CD4-positive, alpha-beta memory T cell (primary cell): ENCODE data around the gene TMEM204. TPM values are rescaled to one million over a fixed set of nuclear protein-coding genes. Genes with fewer than 3 reads are reported as not detected.

Experiments
- CTCF ChIA-PET: fragments of 350-600 bp; sonication (Branson Sonifier 250); formaldehyde crosslinking; loops from one replicate; lab custom pipeline; 2021; ENCODE audit warnings: inconsistent platforms; ENCODE audit not compliant: partially characterized antibody; lab: Charles Lee
- POLR2A ChIA-PET: fragments of 350-600 bp; sonication (Branson Sonifier 250); formaldehyde crosslinking; loops from one replicate; lab custom pipeline; 2021; ENCODE audit not compliant: partially characterized antibody; lab: Charles Lee
- DNase-seq, 5 donors: peaks; one replicate each; pipeline versions ENCODE4 v3.0.0 to v3.0.0-alpha.2; 2020 to 2022; ENCODE audit warnings: mixed read lengths in 1 of 5
- H3K27ac ChIP-seq: one replicate; pipeline ENCODE4 v1.7.0; 2013; ENCODE audit warnings: low read depth, low read length
- H3K27me3 ChIP-seq: 2 replicates; pipeline ENCODE4 v1.7.0; 2013; ENCODE audit warnings: mild to moderate bottlenecking, low read length, moderate library complexity; ENCODE audit not compliant: insufficient read depth
- H3K36me3 ChIP-seq: 2 replicates; pipeline ENCODE4 v1.7.0; 2013; ENCODE audit warnings: mild to moderate bottlenecking, low read length, moderate library complexity; ENCODE audit not compliant: insufficient read depth
- H3K4me1 ChIP-seq: 2 replicates; pipeline ENCODE4 v1.7.0; 2013; ENCODE audit warnings: mild to moderate bottlenecking, low read length, moderate library complexity; ENCODE audit not compliant: insufficient read depth
- H3K4me3 ChIP-seq, 2 donors: one replicate each; pipeline ENCODE4 v1.7.0; 2013; ENCODE audit warnings: low read length in 2 of 2, mild to moderate bottlenecking in 1 of 2
- H3K9me3 ChIP-seq, 2 donors: one replicate each; pipeline ENCODE4 v1.7.0; 2013; ENCODE audit warnings: low read length in 2 of 2, control low read depth in 1 of 2; ENCODE audit not compliant: control insufficient read depth in 1 of 2
- H3K27ac Mint-ChIP-seq, 7 donors: one replicate each; pipeline ENCODE4 v1.8.0; 2020 to 2021; ENCODE audit warnings: mixed read lengths in 7 of 7, mild to moderate bottlenecking in 6 of 7, inconsistent platforms in 3 of 7, moderate library complexity in 3 of 7
- H3K27me3 Mint-ChIP-seq, 2 donors: one replicate each; pipeline ENCODE4 v1.8.0; 2020 to 2021; ENCODE audit warnings: mixed read lengths in 2 of 2
- H3K36me3 Mint-ChIP-seq, 2 donors: one replicate each; pipeline ENCODE4 v1.8.0; 2020 to 2021; ENCODE audit warnings: mixed read lengths in 2 of 2, inconsistent platforms in 1 of 2, mild to moderate bottlenecking in 1 of 2
- H3K4me1 Mint-ChIP-seq, 4 donors: one replicate each; pipeline ENCODE4 v1.8.0; 2020 to 2021; ENCODE audit warnings: mixed read lengths in 4 of 4, mild to moderate bottlenecking in 1 of 4
- H3K4me3 Mint-ChIP-seq, 8 donors: one replicate each; pipeline ENCODE4 v1.8.0; 2020 to 2021; ENCODE audit warnings: mixed read lengths in 8 of 8, mild to moderate bottlenecking in 7 of 8, moderate library complexity in 6 of 8, inconsistent platforms in 3 of 8
- H3K9me3 Mint-ChIP-seq, 8 donors: one replicate each; pipeline ENCODE4 v1.8.0; 2020 to 2021; ENCODE audit warnings: mixed read lengths in 8 of 8, mild to moderate bottlenecking in 5 of 8, inconsistent platforms in 3 of 8, moderate library complexity in 1 of 8
- intact Hi-C: fragments of 100-400 bp; cut with micrococcal nuclease; formaldehyde crosslinking; loops from one replicate; pipeline ENCODE4 v1.15.1; 2023
- polyA plus RNA-seq, 2 donors: library from polyadenylated mRNA; unstranded; fragments of 300-500 nt; fragmentation: Illumina TruSeq; gene quantifications; one replicate each; pipeline ENCODE4 v1.2.3, GENCODE V29; 2021
- total RNA-seq, 2 experiments: library from RNA; stranded (reverse); gene quantifications; one replicate each; pipeline ENCODE4 v1.2.3, GENCODE V29; 2021

The TMEM204 gene
- total and polyA plus RNA-seq, 4 experiments from 2014 or later = 95.9 to 125 (median 111) TPM

- Mint-ChIP-seq H3K27me3 (no peaks in the 10 kb centered on the region), H3K4me1 (peaks cover 0 to 2% (median 0%) of the 10 kb centered on the region in 4 donors), H3K36me3 (peaks cover 7 to 8% of the 10 kb centered on the region in 2 donors), H3K9me3 (peaks cover 0 to 5% (median 3%) of the 10 kb centered on the region in 8 donors), H3K4me3 (no peak overlapping the region), H3K27ac (no peak overlapping the region)
- DNase-seq = no peak
- H3K4me3 ChIP-seq = no peak overlapping the region
- ChIA-PET POLR2A (interaction anchor here (0.7 kb wide), 1 partner anchor 25 kb away, joined by 3 read pairs; no protein-coding TSS in a partner anchor), CTCF (no interaction called here)
- intact Hi-C loops = no loop called here
- no peaks in the 10 kb centered on the region for H3K36me3 ChIP-seq
- no peaks in the 10 kb centered on the region for H3K4me1 ChIP-seq
- H3K27ac ChIP-seq = no peak overlapping the region
- no peaks in the 10 kb centered on the region for H3K9me3 ChIP-seq
- H3K27me3 ChIP-seq = no peaks in the 10 kb centered on the region
Measured at GRCh38 chr16:1510941-1511351, 22.5 kb upstream of the TMEM204 start.

GRCh38 chr16:1511662-1512569 is 21.6 kb upstream of the TMEM204 start:
- H3K4me3 ChIP-seq = no peak overlapping the region
- no peaks in the 10 kb centered on the region for H3K27me3 ChIP-seq
- ChIA-PET CTCF (no interaction called here), POLR2A (interaction anchor here (0.7 kb wide), 1 partner anchor 24 kb away, joined by 3 read pairs; no protein-coding TSS in a partner anchor)
- no peaks in the 10 kb centered on the region for H3K27me3 Mint-ChIP-seq
- no peak for DNase-seq
- intact Hi-C loops = no loop called here
- no peaks in the 10 kb centered on the region for H3K4me1 Mint-ChIP-seq
- H3K4me1 ChIP-seq = no peaks in the 10 kb centered on the region
- H3K9me3 ChIP-seq = no peaks in the 10 kb centered on the region
- H3K27ac Mint-ChIP-seq = no peak overlapping the region
- H3K36me3 Mint-ChIP-seq = peaks cover 6 to 8% of the 10 kb centered on the region in 2 donors
- no peaks in the 10 kb centered on the region for H3K36me3 ChIP-seq
- no peak overlapping the region for H3K4me3 Mint-ChIP-seq
- peaks cover 0 to 5% (median 3%) of the 10 kb centered on the region in 8 donors for H3K9me3 Mint-ChIP-seq
- no peak overlapping the region for H3K27ac ChIP-seq

GRCh38 chr16:1512774-1513173 is 20.7 kb upstream of the TMEM204 start:
- DNase-seq = no peak
- Mint-ChIP-seq H3K4me1 (no peaks in the 10 kb centered on the region), H3K36me3 (peaks cover 4 to 6% of the 10 kb centered on the region in 2 donors), H3K9me3 (peaks cover 0 to 5% (median 3%) of the 10 kb centered on the region in 8 donors), H3K27me3 (no peaks in the 10 kb centered on the region), H3K27ac (no peak overlapping the region), H3K4me3 (peak overlapping the region in 1 of 8 donors; percentile 20)
- Histone ChIP-seq H3K36me3 (no peaks in the 10 kb centered on the region), H3K27me3 (no peaks in the 10 kb centered on the region), H3K27ac (no peak overlapping the region), H3K9me3 (no peaks in the 10 kb centered on the region), H3K4me1 (no peaks in the 10 kb centered on the region), H3K4me3 (no peak overlapping the region)
- POLR2A ChIA-PET = no interaction called here
- intact Hi-C loops = no loop called here
- CTCF ChIA-PET = no interaction called here

- H3K27me3 ChIP-seq = no peaks in the 10 kb centered on the region
- H3K36me3 Mint-ChIP-seq = peaks cover 4 to 6% of the 10 kb centered on the region in 2 donors
Measured at GRCh38 chr16:1514507-1514906, 19.0 kb upstream of the TMEM204 start.

GRCh38 chr16:1518626-1519135 is 14.8 kb upstream of the TMEM204 start:
- Histone ChIP-seq H3K4me3 (no peak overlapping the region), H3K9me3 (no peaks in the 10 kb centered on the region), H3K36me3 (no peaks in the 10 kb centered on the region), H3K4me1 (no peaks in the 10 kb centered on the region), H3K27ac (no peak overlapping the region), H3K27me3 (no peaks in the 10 kb centered on the region)
- Mint-ChIP-seq H3K4me1 (no peaks in the 10 kb centered on the region), H3K27ac (peak overlapping the region in 3 of 7 donors; percentile 17 to 72 (median 36)), H3K36me3 (no peaks in the 10 kb centered on the region), H3K27me3 (no peaks in the 10 kb centered on the region), H3K4me3 (no peak overlapping the region), H3K9me3 (peaks cover 0 to 5% (median 0%) of the 10 kb centered on the region in 8 donors)
- no peak for DNase-seq
- ChIA-PET CTCF (no interaction called here), POLR2A (no interaction called here)
- intact Hi-C loops = no loop called here

More at GRCh38 chr16:1514507-1514906, 19.0 kb upstream of the TMEM204 start:
- DNase-seq = no peak
- Histone ChIP-seq H3K27ac (no peak overlapping the region), H3K9me3 (no peaks in the 10 kb centered on the region), H3K36me3 (no peaks in the 10 kb centered on the region), H3K4me3 (no peak overlapping the region), H3K4me1 (no peaks in the 10 kb centered on the region)
- H3K27ac Mint-ChIP-seq = no peak overlapping the region
- H3K9me3 Mint-ChIP-seq = peaks cover 0 to 5% (median 3%) of the 10 kb centered on the region in 8 donors
- no peak overlapping the region for H3K4me3 Mint-ChIP-seq
- CTCF ChIA-PET = interaction anchor here (0.7 to 1.1 kb wide), 2 partner anchors 24 to 32 kb away, joined by 3 read pairs; no protein-coding TSS in a partner anchor
- no peaks in the 10 kb centered on the region for H3K4me1 Mint-ChIP-seq
- intact Hi-C loops = no loop called here
- H3K27me3 Mint-ChIP-seq = no peaks in the 10 kb centered on the region
- POLR2A ChIA-PET = interaction anchor here (0.8 to 1.2 kb wide), 2 partner anchors 19 to 30 kb away, joined by 3 read pairs; partner anchors contain the start of gene TMEM204

GRCh38 chr16:1519831-1520230 is 13.6 kb upstream of the TMEM204 start:
- Mint-ChIP-seq H3K4me1 (no peaks in the 10 kb centered on the region), H3K27me3 (no peaks in the 10 kb centered on the region), H3K9me3 (peaks cover 0 to 2% (median 0%) of the 10 kb centered on the region in 8 donors), H3K4me3 (no peak overlapping the region), H3K27ac (no peak overlapping the region), H3K36me3 (no peaks in the 10 kb centered on the region)
- Histone ChIP-seq H3K9me3 (no peaks in the 10 kb centered on the region), H3K36me3 (no peaks in the 10 kb centered on the region), H3K4me3 (no peak overlapping the region), H3K4me1 (no peaks in the 10 kb centered on the region), H3K27ac (no peak overlapping the region), H3K27me3 (no peaks in the 10 kb centered on the region)
- ChIA-PET POLR2A (no interaction called here), CTCF (no interaction called here)
- no peak for DNase-seq
- intact Hi-C loops = no loop called here

GRCh38 chr16:1520461-1520860 is 13.0 kb upstream of the TMEM204 start:
- Histone ChIP-seq H3K36me3 (no peaks in the 10 kb centered on the region), H3K4me3 (no peak overlapping the region), H3K9me3 (no peaks in the 10 kb centered on the region), H3K4me1 (peaks cover 4% of the 10 kb centered on the region), H3K27me3 (no peaks in the 10 kb centered on the region), H3K27ac (no peak overlapping the region)
- H3K27me3 Mint-ChIP-seq = no peaks in the 10 kb centered on the region
- POLR2A ChIA-PET = no interaction called here
- no peak overlapping the region for H3K4me3 Mint-ChIP-seq
- intact Hi-C loops = no loop called here
- H3K9me3 Mint-ChIP-seq = no peaks in the 10 kb centered on the region
- DNase-seq = no peak
- CTCF ChIA-PET = no interaction called here
- H3K36me3 Mint-ChIP-seq = no peaks in the 10 kb centered on the region
- peaks cover 0 to 4% (median under 1%) of the 10 kb centered on the region in 4 donors for H3K4me1 Mint-ChIP-seq
- no peak overlapping the region for H3K27ac Mint-ChIP-seq
